Stimulated activated CD4-positive, alpha-beta T cell treated with anti-CD3 and anti-CD28 coated beads, TNF-alpha, amount 100 ng/mL, for 4 hours (primary cell): ENCODE data around the gene CHN1.

Source experiments
- DNase-seq, 3 experiments: peaks; one replicate each; pipeline ENCODE4 v3.0.0-alpha.2; 2020; ENCODE audit warnings: low read depth in 3 of 3

CHN1 gene

GRCh38 chr2:175010848-175011254 is 5.7 kb upstream of the CHN1 start:
- no peak for DNase-seq

DNA sequence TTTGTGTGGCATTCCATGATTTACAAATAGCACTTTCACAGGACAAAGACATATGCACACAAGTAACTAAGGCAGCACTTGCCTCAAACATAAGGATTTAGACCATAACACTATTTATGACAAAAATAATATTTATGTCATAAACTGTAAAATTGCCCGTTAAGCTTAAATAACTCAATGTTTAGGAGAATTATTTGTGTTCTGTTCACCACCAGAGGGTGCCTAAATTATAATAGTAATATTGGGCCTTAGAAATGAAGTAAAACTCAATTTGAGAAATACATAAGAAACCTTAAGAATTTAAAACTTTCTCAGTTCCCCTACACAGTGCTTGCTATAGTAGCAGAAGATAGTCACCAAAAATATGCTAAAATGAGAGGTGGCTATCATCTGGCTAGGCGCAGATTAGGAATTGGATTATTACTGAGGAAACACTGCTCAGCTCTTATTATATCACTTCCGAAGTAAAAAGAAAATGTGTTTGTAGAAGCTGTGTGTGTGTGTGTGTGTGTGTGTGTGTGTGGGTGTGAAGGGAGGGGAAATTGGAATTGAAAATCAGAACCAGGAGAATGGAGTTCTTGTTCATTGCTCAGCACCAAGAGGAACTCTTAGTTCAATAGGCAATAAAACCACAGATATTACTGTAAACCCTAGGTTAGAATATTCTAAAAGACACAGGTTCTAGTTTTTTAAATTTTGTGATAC is 4.9 kb upstream of the CHN1 start:
- DNase-seq, result no peak

DNA sequence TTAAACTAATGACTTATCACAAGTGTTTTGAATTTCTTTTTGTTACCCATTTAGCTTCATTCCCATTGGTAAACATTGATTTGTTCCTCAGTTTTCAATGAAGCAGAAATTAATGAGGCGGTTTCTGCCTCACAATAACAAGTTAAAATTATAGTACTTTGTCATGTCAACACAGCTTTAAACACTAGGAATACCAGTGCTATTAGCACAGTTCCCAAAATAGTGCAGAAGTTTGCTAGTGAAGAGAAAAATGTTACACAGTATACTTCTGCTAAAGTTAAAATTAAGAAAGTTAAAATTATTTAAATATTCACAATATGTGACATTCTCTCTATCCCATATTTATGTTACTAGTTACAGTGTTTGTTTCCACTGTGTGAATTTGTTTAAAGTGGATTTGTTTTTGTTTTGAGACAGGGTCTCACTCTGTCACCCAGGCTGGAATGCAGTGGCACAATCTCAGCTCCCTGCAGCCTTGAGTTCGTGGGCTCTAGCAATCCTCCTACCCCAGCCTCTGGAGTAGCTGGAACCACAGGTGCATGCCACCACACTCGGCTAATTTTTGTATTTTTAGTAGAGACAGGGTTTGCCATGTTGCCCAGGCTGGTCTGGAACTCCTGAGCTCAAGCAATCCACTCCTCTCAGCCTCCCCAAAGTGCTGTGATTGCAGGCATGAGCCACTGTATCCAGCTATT is 3.8 kb upstream of the CHN1 start:
- DNase-seq, result no peak

DNA sequence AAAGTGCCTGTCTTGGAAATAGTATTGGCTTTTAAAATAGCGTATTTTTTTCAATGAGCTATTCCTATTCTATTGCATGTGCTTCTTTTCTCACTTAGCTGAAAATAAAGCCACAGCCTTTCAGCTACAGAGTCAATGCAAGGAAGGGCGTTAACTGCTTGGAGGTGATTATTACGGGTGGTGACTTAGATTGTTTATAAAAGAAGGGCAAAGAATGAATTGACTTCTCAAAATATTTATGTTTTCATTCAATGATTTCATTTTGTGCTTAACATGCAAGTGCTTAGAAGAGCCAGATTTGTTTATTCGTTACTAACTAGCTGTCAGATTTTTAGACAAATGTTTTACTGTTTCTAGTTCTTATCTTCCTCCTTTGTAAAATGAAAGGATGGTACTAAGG is 2.8 kb upstream of the CHN1 start:
- DNase-seq, result no peak

- no peak for DNase-seq
Observed at GRCh38 chr2:175007510-175007909, 2.3 kb upstream of the CHN1 start.

DNA sequence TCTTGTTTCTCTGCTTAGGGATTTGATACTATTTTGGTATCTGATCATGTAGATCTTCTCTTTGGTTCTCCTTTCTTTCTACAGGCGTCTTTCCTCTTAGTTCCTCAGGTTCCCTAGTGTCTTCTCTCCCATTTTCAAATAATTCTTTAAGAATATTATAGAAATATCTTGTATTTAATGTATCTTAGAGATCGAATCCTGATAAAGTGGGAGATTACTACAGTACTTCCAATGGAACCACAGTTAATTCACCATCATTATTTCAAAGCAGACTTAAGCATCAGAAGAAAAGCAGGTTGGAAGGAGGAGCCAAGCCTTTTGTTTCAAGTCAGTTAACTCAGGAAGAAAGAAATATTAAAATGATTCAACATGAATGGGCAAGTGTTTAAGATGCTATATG is 1.1 kb upstream of the CHN1 start:
- no peak for DNase-seq

DNA sequence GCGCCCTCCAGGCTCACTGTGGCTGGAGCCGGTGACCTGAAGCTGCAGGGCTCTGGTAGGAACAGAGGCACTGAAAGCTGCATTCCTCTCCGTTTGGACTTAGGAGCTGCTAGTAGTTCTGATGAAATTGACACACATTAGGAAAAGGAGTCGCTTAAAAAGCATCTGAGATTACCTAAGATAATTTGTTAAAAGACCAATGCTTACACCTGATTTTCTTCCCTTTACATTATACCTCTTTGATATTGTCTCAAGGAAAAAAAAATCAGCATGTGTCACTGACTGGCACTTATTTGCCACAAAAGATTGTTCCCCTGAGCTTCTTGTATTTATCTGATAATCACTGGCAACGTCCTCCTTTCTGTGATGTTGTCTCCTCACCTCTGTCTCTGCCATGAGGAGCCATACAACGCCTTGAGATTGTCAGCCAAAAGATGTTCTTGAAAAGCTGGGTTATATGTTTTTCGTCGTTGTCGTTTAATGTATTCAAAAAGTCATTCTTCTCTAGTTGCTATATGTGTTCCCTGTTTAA is 618 bp upstream of the CHN1 start:
- peak in 1 of 3 experiments; percentile 6 for DNase-seq

DNA sequence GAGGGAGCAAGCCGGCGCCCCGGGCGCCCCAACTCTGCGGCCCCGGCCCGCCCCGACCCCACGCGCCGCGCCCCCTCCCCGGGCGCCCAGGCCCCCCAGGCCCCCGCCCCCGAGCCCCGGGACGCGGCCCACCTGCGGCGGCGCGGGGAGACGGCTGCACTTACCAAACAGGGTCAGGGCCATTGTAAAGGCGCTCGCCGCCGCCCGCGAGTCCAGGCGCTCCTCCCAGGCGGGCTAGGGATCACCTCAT is 526 bp downstream of the CHN1 start:
- DNase-seq, result no peak

GRCh38 chr2:175003875-175004729 is 1.1 kb downstream of the CHN1 start:
- no peak for DNase-seq

GRCh38 chr2:175002547-175003274 is 2.5 kb downstream of the CHN1 start:
- DNase-seq, result no peak

DNA sequence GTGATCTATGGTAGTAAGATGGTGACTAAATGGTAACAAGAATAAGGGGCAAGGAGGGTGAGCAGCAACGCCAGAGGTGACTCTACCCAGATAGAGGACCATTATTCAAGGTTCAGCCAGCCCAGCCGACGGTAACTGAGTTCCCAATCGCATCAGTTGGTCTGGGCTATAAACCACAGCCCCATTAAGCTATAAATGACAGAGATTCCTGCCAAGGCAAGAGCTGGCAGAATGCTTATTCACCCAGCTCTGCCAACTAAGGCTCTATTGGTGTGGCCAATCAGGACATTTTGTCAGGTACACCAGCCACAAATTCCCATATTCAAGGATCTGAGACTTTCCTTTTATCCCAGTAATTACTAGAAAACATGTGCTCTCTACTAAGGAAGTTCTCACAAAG is 3.6 kb downstream of the CHN1 start:
- DNase-seq, result no peak

DNA sequence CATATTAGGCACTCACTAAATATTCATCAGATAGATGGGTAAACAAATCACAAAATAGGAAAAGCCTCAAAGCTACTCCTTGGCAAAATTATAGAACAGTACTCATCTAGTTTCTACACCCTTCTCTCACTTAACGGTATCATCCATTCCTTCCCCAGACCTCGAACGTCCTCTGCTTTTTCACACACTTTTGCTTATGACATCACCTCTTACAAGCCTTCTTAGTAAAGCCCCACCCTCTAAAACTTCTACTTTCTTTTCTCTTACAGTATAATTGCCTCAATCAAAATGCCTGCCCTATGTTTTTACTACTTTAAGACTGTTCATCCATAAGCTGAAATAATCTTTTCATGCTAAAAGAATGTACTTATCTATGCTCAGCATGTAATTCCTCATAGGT is 8.1 kb downstream of the CHN1 start:
- no peak for DNase-seq

DNA sequence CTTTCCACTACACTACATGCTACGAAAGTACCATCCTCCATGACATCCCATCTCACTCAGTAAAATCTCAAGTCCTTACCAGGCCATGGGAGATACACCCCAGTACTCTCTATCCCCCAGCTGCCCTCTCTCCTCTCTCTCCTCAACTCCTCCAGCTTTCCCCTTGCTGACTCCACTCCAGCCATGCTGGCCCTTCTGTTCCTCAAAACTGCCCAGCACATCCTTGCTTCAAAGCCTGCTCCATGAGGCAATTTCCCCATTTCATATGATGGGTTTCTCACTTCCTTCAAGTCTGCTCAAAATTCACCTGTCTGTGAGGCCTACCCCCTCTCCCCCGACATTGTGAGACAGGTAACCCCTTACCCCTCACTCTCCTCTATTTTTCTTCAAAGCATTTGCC is 8.6 kb downstream of the CHN1 start:
- no peak for DNase-seq

DNA sequence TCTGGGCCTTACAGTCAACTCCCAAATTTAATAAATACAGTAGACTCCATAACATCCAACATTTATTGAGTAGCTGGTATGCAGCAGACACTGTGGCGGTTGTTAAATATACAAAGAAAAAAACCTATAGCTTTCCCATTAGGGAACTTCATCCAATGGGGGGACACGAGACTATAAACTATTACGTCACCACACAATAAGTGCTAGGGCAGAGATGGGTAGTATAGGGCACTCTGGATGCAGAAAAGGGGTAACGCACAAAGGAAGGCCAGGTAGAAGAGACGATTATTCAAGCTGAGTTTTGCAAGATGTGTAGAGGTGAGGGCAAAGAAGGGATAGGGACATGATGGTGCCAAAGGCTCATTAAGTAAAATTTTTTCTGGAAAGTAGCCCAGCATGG is 10.8 kb downstream of the CHN1 start:
- no peak for DNase-seq

- DNase-seq, result no peak
Observed at GRCh38 chr2:174992886-174993285, 12.3 kb downstream of the CHN1 start.

GRCh38 chr2:174985614-174986013 is 19.6 kb downstream of the CHN1 start:
- DNase-seq, result no peak

GRCh38 chr2:174984561-174984960 is 20.6 kb downstream of the CHN1 start:
- DNase-seq, result no peak

DNA sequence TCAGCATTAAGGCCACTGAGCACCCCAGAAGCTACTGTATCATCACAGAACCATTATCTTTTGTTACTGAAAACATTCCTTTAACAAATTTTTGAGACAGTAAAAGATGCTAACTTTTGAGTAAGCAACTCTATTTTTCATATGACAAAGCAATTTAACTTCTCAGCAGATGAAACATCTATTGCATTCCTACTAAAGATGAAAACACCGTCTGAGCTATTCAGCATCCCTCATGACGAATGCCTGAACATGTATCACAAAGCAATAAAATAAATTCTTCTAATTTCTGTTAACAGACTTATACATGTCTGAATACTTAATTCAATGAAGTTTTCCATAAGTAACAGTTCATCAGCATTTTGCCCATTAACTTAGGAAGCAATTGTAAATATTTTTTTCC is 23.9 kb downstream of the CHN1 start:
- no peak for DNase-seq

GRCh38 chr2:174979996-174980395 is 25.2 kb downstream of the CHN1 start:
- no peak for DNase-seq

GRCh38 chr2:174977364-174977763 is 27.8 kb downstream of the CHN1 start:
- DNase-seq, result no peak

GRCh38 chr2:174974131-174974530 is 31.1 kb downstream of the CHN1 start:
- DNase-seq, result no peak

GRCh38 chr2:174972924-174973323 is 32.3 kb downstream of the CHN1 start:
- DNase-seq, result no peak
